Activated CD8-positive, alpha-beta memory T cell treated with anti-CD3 and anti-CD28 coated beads, Interleukin-2, amount 50 U/mL, for 4 hours (primary cell): ENCODE data around the gene CR1.
"Not testable (repeated sequence)": the region's sequence is repeated elsewhere in the genome, so short reads cannot be mapped to it uniquely, and the experiment has no call there.

Source experiments
- DNase-seq: peaks from one replicate; pipeline ENCODE4 v3.0.0-alpha.2; 2020

CR1 gene

DNA sequence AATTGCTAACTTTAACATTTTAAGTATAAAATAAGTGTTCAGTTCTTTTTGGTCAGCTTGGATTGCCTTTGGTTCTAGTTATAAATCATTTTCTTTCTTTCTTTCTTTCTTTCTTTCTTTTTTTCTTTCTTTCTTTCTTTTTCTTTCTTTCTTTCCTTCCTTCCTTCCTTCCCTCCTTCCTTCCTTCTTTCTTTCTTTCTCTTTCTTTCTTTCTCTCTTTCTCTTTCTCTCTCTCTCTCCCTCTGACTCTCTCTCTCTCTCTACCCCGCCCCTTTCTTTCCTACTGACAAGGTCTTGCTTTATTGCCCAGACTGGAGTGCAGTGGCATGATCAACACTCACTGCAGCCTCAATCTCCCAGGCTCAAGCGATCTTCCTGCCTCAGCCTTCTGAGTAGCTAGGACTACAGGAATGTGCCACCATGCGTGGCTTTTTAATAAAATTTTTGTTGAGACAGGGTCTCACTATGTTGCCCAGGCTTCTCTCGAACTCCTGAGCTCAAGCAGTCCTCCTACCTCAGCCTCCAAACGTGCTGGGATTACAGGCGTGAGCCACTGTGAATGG is 187.0 kb downstream of the CR1 start:
- not testable (repeated sequence) for DNase-seq

DNA sequence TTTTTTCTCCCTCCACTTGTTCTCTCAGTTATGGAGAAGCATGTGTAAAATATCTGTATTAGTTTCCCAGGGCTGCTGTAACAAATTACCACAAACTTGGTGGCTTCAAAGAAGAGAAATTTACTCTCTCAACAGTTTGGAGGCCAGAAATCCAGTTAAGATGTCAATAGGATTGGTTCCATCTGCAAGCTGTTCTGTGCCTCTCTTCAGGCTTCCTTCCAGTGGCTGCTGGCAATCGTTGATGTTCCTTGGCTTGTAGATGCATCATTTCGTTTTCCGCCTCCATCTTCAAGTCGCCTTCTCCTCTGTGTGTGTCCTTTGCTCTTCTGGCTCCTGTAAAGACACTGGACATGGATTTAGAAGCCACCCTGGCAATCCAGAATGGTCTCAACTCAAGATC is 194.6 kb downstream of the CR1 start:
- DNase-seq: not testable (repeated sequence)

DNA sequence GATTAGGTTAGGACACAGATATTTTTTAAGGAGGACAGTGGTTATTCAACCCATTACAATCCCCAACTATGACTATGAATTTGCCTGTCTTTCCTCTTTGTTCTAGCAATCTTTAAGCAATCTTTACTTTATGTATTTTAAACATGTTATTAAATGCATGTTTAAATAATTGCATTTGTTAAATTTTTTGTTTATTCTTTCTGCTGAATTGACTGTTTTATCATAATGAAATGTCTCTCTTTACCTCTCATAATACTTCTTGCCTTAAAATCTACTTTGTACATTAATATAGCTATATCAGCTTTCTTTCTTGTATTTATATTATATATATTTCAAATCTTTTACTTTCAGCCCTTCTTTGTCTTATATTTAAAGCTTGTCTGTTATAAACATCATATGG is 195.1 kb downstream of the CR1 start:
- no peak for DNase-seq
